ENCODE data around the gene PLEKHG7. TPM values are rescaled to one million over a fixed set of nuclear protein-coding genes. Genes with fewer than 3 reads are reported as not detected.

PLEKHG7 gene
- total and polyA plus RNA-seq, 10 of the 15 experiments (the other 5 are each of a cell fraction or from before 2014, with no cell fraction given): 0.16 to 1.3 (median 0.65) TPM; not detected in 1

GRCh38 chr12:92796650-92797049, 93.9 kb downstream of the PLEKHG7 start:
- Histone ChIP-seq H3K4me2 (ENCODE audit: control insufficient read depth, insufficient read depth) (no peak overlapping the region), H3K79me2 (ENCODE audit: control insufficient read depth, insufficient read depth, low read length) (no peaks in the 10 kb centered on the region), H4K20me1 (ENCODE audit: control insufficient read depth, insufficient read depth) (no peaks in the 10 kb centered on the region), H3K36me3 (ENCODE audit: control insufficient read depth in 2 of 2, insufficient read depth in 2 of 2, low read length in 1 of 2) (peaks cover 0 to 3% of the 10 kb centered on the region in 2 experiments; a peak in 3 of 4 replicates), H3K27ac (ENCODE audit: control insufficient read depth, insufficient read depth) (no peak overlapping the region), H3K4me3 (no peak overlapping the region), H3K9me3 (replicated peaks; ENCODE audit: control insufficient read depth, insufficient read depth, low read length) (no peaks in the 10 kb centered on the region), H3K4me1 (ENCODE audit: control insufficient read depth, insufficient read depth, low read length) (no peaks in the 10 kb centered on the region), H2AFZ (ENCODE audit: control insufficient read depth, low read depth, low read length) (no peak overlapping the region), H3K27me3 (replicated peaks in 1 of 2; ENCODE audit: control insufficient read depth in 2 of 2, insufficient read depth in 2 of 2, low read length in 1 of 2) (no peaks in the 10 kb centered on the region), H3K9ac (ENCODE audit: control insufficient read depth, insufficient read depth, low read length) (no peak overlapping the region)
- in situ Hi-C loops (cut with MboI) (no loop called here), intact Hi-C loops (cut with micrococcal nuclease; ENCODE audit: unreplicated experiment) (no loop called here)
- ATAC-seq (no peak), DNase-seq (ENCODE audit: low read depth, low spot score) (no peak), FAIRE-seq (no peak)
- ChIA-PET POLR2A (interaction anchor here (0.5 to 0.7 kb wide), 2 partner anchors 33 to 131 kb away, joined by 3 to 7 read pairs; no protein-coding TSS in a partner anchor), CTCF (interaction anchor here (1.0 to 2.1 kb wide), 2 partner anchors 9 to 11 kb away, joined by 3 to 11 read pairs; no protein-coding TSS in a partner anchor), SMC1A (ENCODE audit: uncharacterized antibody, unreplicated experiment) (interaction anchor here (2.0 to 2.9 kb wide), 3 partner anchors 9 to 11 kb away, joined by 4 to 13 read pairs (median 7); no protein-coding TSS in a partner anchor), RAD21 (ENCODE audit: unreplicated experiment) (interaction anchor here (1.5 to 1.6 kb wide), 3 partner anchors 11 to 131 kb away, joined by 3 read pairs; no protein-coding TSS in a partner anchor)
- TF ChIP-seq HDGF (IDR thresholded peaks at IDR 0.05) (no peak), TCF7 (IDR thresholded peaks at IDR 0.05; ENCODE audit: borderline replicate concordance) (no peak), BCL11A (IDR thresholded peaks at IDR 0.05; ENCODE audit: low read depth, low read length) (no peak), IKZF1 (conservative IDR thresholded peaks at IDR 0.05) (no peak)
- no TSS peak for BruUV-seq (replicated peaks)

DNA sequence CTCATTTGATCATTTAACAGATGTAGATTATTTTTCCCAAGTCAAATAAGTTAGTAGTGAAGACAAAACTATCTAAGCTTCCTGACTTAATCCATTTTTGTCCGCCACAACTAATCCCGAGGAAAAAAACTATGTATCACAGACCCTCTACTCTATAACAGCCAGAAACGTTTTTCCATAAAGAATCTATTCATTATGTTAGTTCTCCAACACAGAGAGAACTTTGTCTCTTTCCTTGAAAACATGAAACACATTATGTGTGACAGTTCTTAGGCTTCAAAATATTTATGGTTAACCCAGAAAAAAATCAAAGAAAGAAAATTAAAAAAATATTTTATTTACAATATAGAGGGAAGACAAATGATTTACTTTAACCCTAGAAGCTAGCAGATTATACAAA, 100.1 kb downstream of the PLEKHG7 start:
- no peak for FAIRE-seq
- Histone ChIP-seq H3K9me3 (replicated peaks; ENCODE audit: control insufficient read depth, insufficient read depth, low read length) (no peaks in the 10 kb centered on the region; the same call in 2 of the 3 replicates), H3K4me1 (ENCODE audit: control insufficient read depth, insufficient read depth, low read length) (no peaks in the 10 kb centered on the region), H3K27ac (ENCODE audit: control insufficient read depth, insufficient read depth) (no peak overlapping the region), H4K20me1 (ENCODE audit: control insufficient read depth, insufficient read depth) (no peaks in the 10 kb centered on the region), H3K4me3 (no peak overlapping the region), H3K27me3 (replicated peaks in 1 of 2; ENCODE audit: control insufficient read depth in 2 of 2, insufficient read depth in 2 of 2, low read length in 1 of 2) (no peaks in the 10 kb centered on the region), H3K4me2 (ENCODE audit: control insufficient read depth, insufficient read depth) (no peak overlapping the region), H2AFZ (ENCODE audit: control insufficient read depth, low read depth, low read length) (no peak overlapping the region), H3K79me2 (ENCODE audit: control insufficient read depth, insufficient read depth, low read length) (no peaks in the 10 kb centered on the region), H3K9ac (ENCODE audit: control insufficient read depth, insufficient read depth, low read length) (no peak overlapping the region), H3K36me3 (ENCODE audit: control insufficient read depth in 2 of 2, insufficient read depth in 2 of 2, low read length in 1 of 2) (peaks cover 0 to 5% of the 10 kb centered on the region in 2 experiments; a peak in 2 of 4 replicates)
- ChIA-PET CTCF (interaction anchor here (0.7 to 1.4 kb wide), 3 partner anchors 12 to 591 kb away, joined by 3 to 4 read pairs (median 3); no protein-coding TSS in a partner anchor), POLR2A (no interaction called here), RAD21 (ENCODE audit: unreplicated experiment) (interaction anchor here (0.6 kb wide), 1 partner anchor 19 kb away, joined by 3 read pairs; no protein-coding TSS in a partner anchor), SMC1A (ENCODE audit: uncharacterized antibody, unreplicated experiment) (interaction anchor here (0.7 to 1.5 kb wide), 2 partner anchors 10 to 17 kb away, joined by 4 to 5 read pairs; no protein-coding TSS in a partner anchor)
- intact Hi-C loops (cut with micrococcal nuclease; ENCODE audit: unreplicated experiment): no loop called here
- in situ Hi-C loops (cut with MboI): no loop called here
- no peak for DNase-seq (ENCODE audit: low read depth, low spot score)
- BruUV-seq (replicated peaks): no TSS peak
- ATAC-seq: no peak
- WGBS (ENCODE audit: insufficient coverage, insufficient replicate concordance, low lambda C conversion rate, missing lambda C conversion rate): 80% methylated on average over 3 of the region's 3 CpGs
- no peak for TF ChIP-seq RFX5 (IDR thresholded peaks at IDR 0.05; ENCODE audit: low read depth, low read length)
- TF ChIP-seq CUX1 (IDR thresholded peaks at IDR 0.05; ENCODE audit: insufficient replicate concordance, low read depth, low read length): no peak
- TF ChIP-seq KDM1A (IDR thresholded peaks at IDR 0.05; ENCODE audit: borderline replicate concordance): no peak
- no peak for TF ChIP-seq HCFC1 (IDR thresholded peaks at IDR 0.05; ENCODE audit: low read length)
- TF ChIP-seq ZBTB4 (CRISPR knock-in tag; IDR thresholded peaks at IDR 0.05): no peak
